ENCODE results near the gene ST14.

Gene ST14

DNA sequence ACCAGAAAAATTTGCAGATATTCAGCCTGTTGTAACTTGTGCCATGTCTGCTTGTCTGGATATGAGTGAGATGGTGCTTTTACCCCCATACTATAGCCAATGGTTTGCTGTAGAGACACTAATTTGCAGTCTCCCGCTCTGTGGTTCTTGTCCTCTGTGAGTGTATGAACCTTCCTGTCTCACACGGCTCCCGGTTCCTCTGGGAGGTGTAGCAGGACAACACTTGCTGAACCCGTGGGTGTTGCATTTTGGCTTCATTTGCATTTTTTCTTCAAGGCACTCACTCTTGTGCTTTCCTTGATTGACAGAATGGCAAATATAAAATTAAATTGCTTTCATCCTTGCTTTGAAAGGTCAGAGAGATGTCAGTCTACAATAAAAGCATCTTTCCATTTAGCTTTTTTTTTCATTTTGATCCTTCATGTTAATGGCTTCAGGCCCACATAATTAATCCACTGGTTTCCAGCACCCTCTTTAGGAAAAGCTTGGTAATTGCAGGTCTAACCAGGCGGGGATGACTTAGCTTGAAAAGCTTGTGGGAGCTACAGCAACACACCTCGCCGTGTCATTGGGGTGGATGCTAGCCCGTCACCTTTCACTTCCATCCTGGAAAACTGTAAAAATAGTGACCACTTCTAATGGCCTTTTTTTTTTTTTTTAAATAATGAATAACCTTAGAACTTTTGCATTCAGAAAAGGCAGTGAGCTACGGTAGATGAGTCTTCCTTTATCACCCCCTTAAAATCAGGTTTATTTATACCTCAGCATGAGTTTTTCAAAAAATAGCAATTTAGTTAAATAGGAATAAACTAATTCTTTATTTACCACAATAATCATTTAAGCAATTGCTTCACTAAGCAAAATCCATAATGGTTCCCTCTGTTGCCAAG lies 27.4 kb upstream of the ST14 start:
- peak; percentile 63 for DNase-seq (ENCODE audit: low read depth, low spot score)
- H3K4me3 ChIP-seq (ENCODE audit: low read length), result no peak overlapping the region

DNA sequence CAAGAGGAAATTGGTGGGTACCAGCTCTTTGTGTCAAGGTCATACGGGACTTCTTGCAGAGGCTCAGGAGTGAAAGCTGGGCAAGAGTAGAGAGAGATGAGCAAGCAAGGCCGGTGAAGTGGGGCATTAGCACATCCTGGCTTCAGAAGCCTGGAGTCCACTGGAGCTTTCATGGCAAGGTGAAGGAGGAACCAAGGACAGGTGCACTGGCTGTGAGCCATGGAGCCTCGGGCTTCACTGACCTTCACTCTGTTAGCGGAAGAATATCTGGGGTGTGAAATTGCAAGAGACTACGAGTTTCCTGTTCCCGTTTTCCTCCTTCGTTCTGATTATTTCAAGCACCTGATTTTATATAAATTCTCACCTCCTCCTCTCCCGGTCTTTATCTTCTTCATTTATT lies 25.9 kb upstream of the ST14 start:
- DNase-seq (ENCODE audit: low read depth, low spot score), result no peak

DNA sequence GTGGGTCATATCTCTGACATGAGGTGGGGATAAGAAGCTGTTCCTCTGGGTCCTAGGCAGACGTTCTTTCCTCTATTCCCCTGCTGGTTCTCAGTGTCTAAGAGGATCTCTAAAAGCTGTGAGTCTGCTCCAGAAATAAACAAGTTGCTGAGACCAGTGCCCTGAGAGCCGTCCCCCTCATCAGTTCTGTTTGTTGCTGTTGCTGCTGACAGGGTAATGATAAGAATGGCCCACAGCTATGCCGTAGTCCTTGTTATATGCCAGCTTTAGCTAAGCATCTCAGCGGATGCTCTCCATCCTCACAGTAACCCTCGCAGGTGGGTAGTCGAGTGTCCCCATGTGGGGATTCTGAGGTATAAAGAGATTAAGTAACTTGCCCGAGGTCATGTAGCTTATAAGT lies 23.5 kb upstream of the ST14 start:
- no peak overlapping the region for H3K4me3 ChIP-seq (ENCODE audit: low read length)
- no peak for DNase-seq (ENCODE audit: low read depth, low spot score)

More for the DNA sequence above, 25.9 kb upstream of the ST14 start:
- H3K4me3 ChIP-seq (ENCODE audit: low read length), result no peak overlapping the region

DNA sequence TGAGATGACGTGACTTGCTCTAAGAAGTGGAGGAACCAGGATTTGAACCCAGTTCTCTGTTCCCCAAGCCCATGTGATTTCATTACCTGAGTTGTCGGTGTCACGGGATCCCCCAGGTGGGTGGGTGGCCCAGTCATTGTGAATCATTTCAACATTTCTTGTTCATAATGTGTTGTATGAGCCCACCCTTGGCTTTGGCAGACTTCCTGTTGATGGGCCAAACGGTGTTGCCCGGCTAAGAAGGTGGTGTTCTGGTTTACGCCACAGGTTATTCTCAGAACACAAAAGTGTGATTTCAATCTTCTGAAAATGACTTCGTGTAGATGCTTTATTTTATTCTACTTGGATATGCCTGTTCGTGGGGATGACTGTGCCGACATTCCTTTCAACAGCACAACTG lies 21.6 kb upstream of the ST14 start:
- DNase-seq (ENCODE audit: low read depth, low spot score), result no peak
- H3K4me3 ChIP-seq (ENCODE audit: low read length), result no peak overlapping the region

DNA sequence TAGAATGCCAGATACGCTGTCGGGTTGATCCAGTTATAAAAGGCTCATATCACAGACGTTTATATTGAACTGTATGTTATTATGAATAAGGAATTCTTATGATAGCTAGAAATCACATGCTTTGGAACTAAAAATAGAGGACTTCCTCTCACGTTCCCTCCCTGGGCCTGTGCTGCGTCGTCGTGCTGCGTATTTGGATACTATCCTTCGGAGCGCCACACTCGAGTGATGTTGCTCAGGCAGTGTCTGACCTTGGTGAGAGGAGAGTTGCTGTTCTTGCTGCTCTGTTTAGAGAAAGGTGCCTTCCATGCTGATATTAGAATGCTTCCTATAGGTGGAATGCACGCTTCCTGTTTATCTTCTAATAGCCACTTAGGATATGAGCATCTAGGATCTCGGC lies 20.2 kb upstream of the ST14 start:
- DNase-seq (ENCODE audit: low read depth, low spot score), result no peak
- no peak overlapping the region for H3K4me3 ChIP-seq (ENCODE audit: low read length)

DNA sequence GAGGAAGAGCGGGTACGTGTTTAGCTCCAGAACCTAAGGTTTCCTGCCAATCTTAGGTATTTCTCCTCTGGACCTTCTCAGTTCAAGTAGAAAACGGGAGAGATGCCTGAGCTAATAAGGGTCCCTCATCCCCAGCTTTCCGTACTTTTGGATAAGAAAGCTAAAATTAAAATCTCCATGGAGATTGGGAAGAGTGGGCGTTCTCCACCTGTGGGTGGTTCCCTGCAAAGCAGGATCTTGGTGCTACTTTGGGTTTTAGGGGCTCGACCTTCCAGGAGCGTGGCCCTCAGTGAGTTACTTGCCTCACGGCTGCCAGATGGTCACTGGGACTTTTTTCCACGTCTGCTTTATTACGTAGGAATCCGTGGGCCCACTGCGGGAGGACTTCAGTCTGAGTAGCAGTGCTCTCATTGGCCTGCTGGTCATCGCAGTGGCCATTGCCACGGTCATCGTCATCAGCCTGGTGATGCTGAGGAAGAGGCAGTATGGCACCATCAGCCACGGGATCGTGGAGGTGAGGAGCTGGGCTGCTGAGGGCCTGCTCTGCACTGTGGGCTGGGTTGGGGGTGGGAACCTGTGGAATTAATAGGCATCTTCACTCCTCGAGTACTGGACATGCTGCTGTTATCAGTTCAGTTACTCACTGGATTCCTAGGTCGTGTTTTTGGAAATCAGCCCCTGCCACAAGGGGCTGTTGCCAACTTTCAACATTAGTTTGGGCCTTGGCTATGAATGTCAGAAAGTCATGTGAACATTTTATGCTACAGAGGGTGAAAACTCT lies 17.8 kb upstream of the ST14 start:
- H3K4me3 ChIP-seq (ENCODE audit: low read length), result no peak overlapping the region
- no peak for DNase-seq (ENCODE audit: low read depth, low spot score)

DNA sequence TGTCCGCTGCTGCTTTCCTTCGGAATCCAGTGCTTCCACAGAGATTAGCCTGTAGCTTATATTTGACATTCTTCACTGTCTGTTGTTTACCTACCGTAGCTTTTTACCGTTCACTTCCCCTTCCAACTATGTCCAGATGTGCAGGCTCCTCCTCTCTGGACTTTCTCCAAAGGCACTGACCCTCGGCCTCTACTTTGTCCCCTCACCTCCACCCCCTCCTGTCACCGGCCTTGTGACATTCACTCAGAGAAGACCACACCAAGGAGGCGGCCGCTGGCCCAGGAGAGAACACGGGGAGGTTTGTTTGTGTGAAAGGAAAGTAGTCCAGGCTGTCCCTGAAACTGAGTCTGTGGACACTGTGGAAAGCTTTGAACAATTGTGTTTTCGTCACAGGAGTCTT lies 15.4 kb upstream of the ST14 start:
- H3K4me3 ChIP-seq (ENCODE audit: low read length), result no peak overlapping the region
- DNase-seq (ENCODE audit: low read depth, low spot score), result no peak

DNA sequence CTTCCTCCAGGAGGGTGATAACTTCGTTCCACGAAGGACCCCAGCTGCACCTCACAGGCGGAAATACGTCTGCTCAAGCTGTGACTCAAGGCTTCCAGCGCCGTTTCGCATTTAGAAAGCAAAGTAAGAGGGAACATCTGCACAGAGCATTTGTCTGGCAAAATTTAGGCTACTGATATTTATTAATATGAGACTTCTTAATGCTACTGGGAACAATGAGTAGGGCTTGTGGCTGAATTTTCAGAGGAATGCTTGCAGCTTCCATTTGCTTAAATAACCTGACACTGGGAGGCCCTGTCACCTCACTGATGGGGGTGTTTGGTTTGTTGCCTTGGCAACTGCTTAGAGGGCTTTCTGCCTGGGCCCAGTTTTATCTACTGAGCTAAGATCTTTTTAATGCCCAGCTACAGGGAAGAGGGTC lies 14.7 kb upstream of the ST14 start:
- DNase-seq (ENCODE audit: low read depth, low spot score), result no peak
- H3K4me3 ChIP-seq (ENCODE audit: low read length), result no peak overlapping the region

DNA sequence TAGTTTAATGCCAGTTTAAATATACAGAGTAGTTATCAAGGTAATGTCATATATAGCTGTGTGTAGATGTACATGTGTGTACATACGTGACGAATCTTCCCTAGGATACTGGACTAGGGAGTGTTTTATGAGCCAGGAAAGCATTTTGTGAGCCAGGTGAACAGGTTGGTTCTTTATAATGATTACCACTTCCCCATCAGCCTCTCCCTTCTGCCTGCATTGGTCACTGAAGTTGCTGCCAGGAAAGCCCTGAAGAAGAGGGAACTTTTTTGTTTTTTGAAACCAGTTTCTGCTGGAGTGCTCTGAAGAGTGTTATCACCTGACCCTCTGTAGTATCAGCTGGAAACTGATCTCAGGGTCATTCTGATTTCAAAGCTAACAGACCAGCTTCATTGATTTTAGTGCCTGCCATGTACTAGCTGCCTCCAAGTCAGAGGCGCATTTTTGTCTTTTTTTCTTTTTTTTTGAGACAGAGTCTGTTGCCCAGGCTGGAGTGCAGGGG lies 14.2 kb upstream of the ST14 start:
- H3K4me3 ChIP-seq (ENCODE audit: low read length), result no peak overlapping the region
- no peak for DNase-seq (ENCODE audit: low read depth, low spot score)

DNA sequence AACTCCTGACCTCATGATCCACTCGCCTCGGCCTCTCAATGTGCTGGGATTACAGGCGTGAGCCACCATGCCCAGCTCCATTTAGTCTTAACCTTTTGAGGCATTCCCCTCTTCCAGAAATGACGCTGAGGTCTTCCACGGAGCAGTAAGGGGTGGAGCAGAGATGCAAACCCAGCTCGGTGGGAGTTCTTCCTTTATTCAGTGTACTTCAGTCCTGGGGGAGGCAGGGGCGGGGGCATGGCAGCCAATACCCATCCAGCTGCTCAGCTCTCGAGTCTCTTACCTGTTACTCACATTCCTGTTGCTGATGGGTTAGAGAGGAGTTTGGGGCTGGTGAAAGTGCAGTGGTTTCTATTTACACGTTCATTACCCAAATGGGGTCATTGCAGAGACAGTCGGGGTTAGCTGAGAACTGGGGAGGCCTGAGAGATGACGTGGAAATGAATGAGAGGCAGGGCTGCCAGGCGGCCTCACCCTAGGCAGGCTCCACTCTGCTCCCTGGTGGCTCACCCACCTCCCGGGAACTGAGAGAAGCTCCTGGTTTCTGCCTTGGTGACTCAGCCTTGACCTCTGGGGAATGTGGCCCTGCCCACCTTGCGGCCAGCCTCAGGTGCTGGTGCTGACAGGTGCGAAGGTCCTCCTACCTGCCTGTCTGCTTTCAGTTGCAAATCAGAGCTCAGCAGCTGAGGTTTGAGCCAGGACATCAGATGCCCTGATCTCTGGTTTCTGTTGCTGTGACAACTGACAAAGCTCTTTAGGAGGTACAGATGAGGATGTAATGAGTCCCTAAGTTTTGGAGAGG lies 13.4 kb upstream of the ST14 start:
- DNase-seq (ENCODE audit: low read depth, low spot score), result no peak
- no peak overlapping the region for H3K4me3 ChIP-seq (ENCODE audit: low read length)

DNA sequence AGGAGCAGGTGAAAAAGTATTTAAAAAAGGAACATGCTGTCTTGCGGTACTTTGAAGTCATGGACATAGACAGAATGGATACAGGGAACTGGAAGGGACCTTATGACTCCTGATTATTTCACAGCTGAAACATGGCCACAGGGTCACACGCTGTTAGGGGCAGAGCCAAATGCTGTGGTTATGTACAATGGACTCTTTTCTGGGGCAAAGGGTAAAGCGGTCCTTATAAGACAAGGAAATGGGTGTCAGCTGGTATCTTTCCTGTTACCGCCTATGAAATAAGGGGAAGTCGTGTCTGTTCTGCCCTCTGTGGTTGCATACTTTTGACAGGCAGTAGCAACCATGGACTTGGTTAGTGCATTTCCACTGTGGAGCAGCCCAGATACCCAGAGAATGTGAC lies 12.8 kb upstream of the ST14 start:
- DNase-seq (ENCODE audit: low read depth, low spot score), result peak; percentile 37
- H3K4me3 ChIP-seq (ENCODE audit: low read length), result no peak overlapping the region

DNA sequence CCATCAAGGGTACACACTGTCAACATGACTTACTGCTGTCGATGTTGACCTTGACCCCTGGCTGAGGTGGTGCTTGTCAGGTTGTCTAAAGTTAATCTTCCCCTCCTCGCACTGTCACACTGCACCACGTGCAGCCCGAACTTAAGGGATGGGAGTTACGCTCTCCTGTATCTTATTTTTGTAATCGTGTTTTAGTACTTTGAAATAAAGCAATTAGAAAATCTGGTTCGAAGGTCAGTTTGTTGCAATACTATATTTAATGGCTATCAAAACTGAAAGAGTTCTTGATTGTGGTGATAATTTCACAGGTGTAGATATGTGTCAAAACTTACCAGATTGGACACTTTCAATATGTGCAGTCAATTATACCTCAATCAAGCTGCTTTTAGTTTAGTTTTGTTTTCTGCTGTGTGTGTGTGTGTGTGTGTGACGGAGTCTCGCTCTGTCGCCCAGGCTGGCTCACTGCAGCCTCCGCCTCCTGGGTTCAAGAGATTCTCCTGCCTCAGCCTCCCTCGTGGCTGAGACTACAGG lies 10.7 kb upstream of the ST14 start:
- H3K4me3 ChIP-seq (ENCODE audit: low read length), result no peak overlapping the region
- no peak for DNase-seq (ENCODE audit: low read depth, low spot score)

DNA sequence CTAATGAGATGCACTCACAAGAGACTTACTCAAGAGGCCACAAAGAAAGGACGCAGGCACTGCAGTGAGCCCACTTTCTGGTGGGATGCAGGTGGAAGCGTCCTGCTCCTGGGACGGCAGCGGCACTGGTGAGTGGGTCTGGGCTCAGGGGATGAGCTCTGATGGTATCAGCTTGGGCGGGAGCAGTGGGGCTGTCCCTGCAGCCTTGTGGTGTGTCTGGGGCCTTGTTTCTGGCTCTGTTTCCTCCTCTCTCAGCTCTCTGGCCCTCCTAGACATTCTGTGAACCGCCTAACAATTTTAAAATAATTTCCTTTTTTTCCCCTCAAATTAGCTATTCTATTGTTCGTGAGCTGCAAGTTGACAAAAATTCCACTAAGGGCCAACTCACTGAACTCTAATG lies 8.8 kb upstream of the ST14 start:
- H3K4me3 ChIP-seq (ENCODE audit: low read length), result no peak overlapping the region
- no peak for DNase-seq (ENCODE audit: low read depth, low spot score)

DNA sequence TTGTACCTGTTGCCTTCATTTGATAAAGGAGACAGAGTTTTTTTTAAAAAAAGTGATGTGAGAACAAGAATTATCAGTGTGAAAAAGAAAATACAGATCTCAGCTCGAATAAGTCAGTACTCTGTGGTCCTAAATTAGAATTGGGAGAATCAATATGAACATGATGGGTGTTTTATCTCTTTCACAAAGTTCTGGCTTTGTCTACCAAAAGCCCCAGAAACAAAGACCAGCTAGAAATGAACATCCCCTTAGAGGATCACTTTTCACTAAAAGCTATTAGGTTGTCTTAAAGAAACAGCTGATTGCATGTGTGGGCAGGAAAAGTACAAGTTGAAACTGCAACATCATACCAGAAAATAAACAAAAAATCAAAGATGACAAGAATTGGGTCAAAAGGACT lies 8.4 kb upstream of the ST14 start:
- H3K4me3 ChIP-seq (ENCODE audit: low read length), result no peak overlapping the region
- DNase-seq (ENCODE audit: low read depth, low spot score), result no peak

DNA sequence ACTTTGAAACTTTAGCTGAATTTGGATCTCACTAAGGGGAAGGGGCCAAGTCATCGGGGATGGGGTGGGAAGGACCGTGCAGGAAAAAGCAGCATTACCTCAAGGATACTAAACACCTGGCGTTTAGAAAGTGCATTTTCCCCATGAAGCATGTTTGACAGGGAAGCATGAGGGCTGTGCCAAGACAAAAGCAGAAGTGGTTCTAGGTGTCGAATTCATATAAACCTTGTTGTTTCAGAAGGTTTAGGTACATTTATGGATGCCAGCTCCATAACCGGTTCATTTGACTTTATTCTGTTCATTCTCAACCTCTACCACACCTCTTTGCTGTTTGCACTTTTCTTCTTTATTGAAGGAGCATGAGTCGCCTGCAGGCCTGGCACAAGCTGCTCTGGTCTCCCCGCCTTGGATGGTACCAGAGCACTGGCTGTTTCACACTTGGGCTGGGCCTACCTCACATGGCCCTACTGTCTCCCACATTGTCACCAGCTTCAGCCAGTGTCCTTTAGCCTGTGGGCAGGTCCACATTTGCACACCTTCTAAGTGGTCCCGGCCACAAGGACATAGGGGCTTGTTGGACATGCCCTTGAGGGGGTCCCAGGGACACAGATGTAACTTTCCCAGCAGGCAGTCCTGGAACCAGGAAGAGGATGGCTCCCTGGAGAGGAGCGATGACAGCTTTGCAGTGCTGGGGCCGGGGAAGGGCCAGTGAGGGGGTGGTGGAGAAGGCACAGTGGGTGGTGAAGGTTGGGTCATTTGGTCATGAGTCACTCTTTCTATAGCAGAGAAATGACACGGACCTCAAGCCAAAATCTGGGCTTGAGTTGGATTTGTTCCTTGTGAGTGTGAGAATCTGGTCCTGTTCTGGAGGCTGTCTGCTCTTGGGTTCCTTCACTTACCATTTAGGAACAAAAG lies 3.2 kb upstream of the ST14 start:
- H3K4me3 ChIP-seq (ENCODE audit: low read length), result no peak overlapping the region
- no peak for DNase-seq (ENCODE audit: low read depth, low spot score)

DNA sequence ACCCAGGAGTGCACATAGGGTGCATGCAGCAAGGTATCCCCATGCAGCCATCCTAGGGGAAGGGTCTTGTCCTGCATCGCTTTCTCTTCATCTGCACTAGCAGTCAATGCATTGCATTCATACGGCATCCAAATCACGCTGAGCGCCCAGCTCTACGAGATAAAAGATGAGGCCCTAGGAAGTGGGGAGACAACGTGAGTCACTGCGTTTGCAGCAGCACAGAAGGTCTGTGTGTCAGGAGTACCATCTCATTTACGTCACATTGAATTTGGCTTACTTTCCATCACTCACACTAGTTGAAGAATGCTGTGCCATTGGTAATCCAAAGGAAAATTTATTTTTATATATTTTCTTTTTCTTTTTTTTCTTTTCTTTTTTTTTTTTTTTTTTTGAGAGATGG lies 2.5 kb upstream of the ST14 start:
- no peak for DNase-seq (ENCODE audit: low read depth, low spot score)
- H3K4me3 ChIP-seq (ENCODE audit: low read length), result no peak overlapping the region

DNA sequence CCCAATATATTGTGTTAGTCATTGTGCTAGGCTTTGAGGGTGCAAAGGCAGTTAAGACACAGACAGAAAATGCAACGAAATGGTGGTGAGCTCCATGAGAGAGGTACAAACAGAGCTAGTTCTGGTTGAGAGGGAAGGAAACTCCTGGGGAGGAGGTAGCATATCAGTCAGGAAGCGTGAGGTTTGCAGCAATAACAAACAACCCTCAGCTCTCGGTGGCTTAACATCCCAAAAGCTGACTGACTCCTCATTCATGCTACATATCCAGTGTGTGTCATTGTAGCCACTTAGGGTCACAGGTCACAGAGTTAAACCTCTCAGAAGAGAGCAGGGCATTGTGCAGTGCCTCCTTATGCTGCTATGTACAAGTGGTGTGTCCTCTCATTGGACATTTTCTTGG lies 1.7 kb upstream of the ST14 start:
- no peak for DNase-seq (ENCODE audit: low read depth, low spot score)
- H3K4me3 ChIP-seq (ENCODE audit: low read length), result no peak overlapping the region

DNA sequence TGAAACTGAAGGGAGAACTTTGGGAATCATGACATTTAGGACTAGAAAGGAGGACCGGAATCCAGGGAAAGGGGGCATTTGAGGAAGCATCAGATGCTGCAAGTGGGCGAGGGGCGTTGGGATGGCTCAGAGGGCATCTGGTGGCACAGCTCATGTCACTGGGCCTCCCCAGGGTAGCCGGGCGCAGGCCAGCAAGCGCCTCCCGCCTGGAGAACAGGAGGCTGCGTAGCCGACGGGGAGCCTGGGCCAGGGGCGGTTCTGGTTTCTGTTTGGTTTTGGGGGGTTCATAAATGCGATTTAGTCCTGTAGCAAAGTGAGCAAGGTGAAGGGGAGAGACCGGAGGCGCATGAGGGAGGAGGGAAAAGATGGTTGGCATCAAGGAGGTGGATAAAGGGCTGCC lies 443 bp upstream of the ST14 start:
- DNase-seq (ENCODE audit: low read depth, low spot score), result no peak
- H3K4me3 ChIP-seq (ENCODE audit: low read length), result no peak overlapping the region
